HG03460 (cell line): ENCODE results near the gene FHIT.

ENCODE experiments used
- ATAC-seq: cut with Tn5 transposase; IDR thresholded peaks from one replicate; pipeline ENCODE4 v1.9.1; 2021; ENCODE audit not compliant: unreplicated experiment

Gene FHIT

GRCh38 chr3:61251174-61251972 lies at the start of gene FHIT:
Gene FHIT (minus strand): TSS chr3:61251452.
- ATAC-seq, result peak; percentile 89

DNA sequence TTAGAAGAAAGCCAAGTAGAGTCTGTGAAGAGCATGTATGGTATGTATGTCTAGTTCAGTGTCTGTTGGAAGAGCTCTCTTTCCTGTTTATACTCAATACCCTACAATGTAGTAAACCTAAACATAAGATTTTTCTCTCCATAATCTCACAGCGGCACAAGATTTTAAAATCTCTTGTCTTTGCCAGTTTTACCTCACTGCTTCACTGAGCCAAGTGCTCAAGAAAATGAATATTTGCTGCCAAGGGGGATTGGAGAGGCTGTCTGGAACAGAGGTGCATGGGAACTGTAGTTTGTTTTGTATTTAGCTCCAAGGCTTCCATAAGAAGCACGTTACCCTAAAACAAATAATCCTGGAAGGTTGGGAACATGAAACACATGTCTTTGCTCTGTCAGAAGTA lies 49.5 kb upstream of the FHIT start:
- ATAC-seq, result no peak

DNA sequence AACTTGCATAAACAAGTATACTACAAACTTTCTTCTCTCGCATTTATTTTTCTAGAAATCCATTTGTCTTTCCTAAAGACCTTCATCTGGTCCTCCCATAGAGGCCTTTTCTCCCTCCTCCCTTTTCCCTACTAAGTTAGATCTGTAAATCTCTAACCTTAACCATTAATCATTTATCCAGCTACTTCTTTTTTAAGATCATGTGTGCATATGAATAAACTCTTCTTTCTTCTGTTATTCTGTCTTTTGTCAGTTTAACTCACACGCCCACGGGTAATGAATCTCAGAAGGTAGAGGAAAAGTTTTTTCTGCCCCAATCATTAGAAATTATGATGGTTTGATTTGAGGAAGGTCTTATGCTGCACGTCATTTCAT lies 48.7 kb upstream of the FHIT start:
- ATAC-seq, result no peak

- ATAC-seq, result no peak
Observed at GRCh38 chr3:61299343-61300005, 48.2 kb upstream of the FHIT start.

DNA sequence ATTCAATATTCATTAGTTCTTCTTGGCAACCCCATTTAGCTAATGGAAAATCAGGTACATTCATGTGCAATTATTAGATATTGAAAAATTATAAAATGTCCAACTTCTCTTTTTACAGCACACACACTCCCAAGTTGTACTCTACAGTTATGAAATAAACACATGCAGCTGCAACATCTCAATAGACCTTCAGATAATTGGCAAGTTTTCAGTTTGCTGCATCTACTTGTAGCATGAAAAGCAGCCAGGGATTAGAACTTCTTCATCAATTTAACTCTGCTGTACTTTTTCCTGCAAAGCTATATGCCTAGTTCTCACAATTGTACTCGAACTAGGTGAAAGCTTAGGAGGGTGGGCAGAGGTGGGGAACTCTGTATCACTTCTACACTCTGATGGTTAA lies 46.6 kb upstream of the FHIT start:
- ATAC-seq, result no peak

DNA sequence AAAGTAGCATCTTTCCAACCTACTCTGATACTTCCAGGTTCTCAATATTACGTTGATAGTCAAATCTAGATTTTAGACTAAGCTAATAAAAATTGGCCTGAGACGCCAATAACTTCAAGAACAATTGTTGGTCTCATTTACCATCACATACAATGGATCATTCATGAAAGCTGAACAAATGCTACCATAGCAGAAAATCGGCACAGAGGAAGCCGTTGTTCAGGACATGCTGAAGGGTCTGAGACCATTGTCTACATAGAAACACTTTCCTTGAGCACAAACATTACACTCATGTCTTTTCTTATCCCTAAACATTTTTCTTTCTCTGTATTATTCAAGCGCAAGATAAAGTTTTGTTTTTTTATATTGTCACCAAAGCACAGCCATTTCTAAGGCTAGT lies 37.2 kb upstream of the FHIT start:
- ATAC-seq, result no peak

DNA sequence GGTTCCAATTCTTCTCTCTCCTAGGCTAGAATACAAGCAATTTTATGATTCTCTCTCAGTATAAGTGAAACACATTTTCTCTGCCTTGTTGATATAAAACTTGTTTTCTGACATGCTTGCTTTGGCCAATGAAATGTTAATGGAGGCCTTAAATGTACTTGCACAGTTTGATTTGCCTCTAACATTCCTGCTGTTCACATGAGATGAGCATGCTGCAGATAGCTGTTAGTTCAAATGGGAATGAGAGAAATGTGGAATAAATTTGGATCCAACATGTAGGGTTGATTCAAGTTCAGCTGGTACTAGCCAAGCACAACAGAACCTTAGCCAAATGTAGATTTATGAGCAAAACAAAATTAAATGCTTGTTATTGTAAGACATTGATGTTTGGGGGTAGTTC lies 32.6 kb upstream of the FHIT start:
- ATAC-seq, result no peak

- ATAC-seq, result no peak
Observed at GRCh38 chr3:61278713-61279112, 27.5 kb upstream of the FHIT start.

- no peak for ATAC-seq
Observed at GRCh38 chr3:61277411-61277810, 26.2 kb upstream of the FHIT start.

DNA sequence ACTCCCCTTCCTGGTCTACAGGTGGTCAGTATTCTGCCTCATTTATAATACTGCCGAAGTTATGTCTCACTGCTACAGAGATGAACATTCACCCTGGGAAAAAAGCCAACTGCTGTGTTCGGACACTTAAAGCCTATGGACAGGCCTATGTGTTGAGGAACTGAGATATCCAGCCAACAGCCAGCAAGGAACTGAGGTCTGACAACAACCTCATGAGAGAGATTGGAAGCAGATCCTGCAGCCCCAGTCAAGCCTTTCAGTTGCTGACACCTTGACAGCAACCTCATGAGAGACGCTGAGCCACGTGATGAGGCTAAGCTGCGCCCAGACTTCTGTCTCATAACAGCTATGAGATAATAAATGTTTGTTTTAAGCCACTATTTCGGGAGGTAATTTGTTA lies 18.2 kb upstream of the FHIT start:
- no peak for ATAC-seq

DNA sequence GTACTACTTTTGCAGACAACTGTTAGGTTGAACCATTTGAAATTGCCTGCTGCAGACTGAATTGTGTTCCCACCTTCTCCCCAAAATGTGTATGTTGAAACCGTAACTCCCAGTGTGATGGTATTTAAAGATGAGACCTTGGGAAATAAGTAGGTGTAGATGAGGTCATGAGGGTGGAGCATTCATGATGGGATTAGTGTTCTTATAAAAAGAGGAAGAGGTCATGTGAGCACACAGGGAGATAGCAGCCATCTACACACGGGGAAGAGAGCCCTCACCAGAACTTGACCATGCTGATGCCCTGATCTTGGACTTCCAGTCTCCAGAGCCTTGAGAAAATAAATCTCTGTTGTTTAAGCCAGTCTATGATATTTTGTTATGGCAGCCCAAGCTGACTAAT lies 17.4 kb upstream of the FHIT start:
- ATAC-seq, result no peak

GRCh38 chr3:61264281-61264680 lies 13.0 kb upstream of the FHIT start:
- no peak for ATAC-seq

GRCh38 chr3:61257148-61257547 lies 5.9 kb upstream of the FHIT start:
- ATAC-seq, result no peak

- no peak for ATAC-seq
Observed at GRCh38 chr3:61253756-61254155, 2.5 kb upstream of the FHIT start.

DNA sequence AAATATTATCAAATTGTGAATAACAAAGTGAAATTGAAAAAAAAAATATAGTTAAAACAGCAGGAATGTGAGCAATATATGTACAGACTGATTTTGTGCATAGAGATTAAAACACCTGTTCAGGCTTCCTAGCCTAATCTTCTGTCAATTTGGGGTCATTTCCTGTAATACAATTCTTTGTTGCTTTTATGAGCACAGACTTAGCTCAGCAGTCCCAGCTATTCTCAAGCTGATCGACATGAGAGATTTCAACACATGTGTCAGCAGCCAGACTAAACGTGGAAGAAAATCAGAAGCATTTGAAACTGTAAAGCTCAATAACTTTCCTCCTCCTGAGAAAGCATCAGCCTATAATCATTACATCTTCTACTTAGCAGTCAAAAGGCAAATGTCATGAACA lies 1.6 kb upstream of the FHIT start:
- no peak for ATAC-seq

DNA sequence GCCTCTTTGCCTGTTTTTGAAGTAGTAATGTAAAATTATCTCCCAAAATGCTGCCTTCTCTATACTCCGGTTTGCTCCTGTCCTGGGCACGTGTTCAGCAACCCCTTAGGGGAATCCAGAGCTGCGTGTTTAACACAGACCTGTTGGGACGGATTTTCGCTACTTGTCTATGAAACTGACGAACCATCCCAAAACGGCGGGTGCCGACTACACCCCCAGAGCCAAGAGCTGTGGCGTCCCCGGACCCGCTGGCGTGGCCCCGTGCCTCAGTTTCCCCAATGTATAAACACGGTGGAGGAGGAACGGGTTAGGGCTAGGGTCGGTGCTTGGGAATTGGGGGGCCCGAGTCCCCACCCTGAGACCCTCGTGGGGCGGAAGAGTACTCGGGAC lies 473 bp downstream of the FHIT start:
- ATAC-seq, result no peak

DNA sequence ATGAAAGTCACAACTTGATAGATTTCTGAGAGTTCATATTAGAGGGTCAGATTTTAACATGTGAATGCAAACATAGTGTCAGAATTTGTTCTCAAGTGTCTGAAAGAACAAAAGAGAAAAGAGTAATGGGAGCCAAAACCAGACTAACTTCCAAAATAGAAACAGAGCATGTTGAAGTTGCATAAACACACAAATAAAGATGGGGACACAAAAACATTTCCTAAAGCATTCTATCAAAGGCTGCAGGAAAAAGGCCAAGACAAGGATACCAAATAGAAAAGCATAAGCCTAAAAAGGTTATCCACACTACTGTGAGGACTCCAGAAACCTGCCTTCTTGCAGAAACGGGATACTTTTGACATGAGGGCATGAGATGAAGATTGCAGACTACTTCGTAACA lies 2.8 kb downstream of the FHIT start:
- no peak for ATAC-seq

GRCh38 chr3:61247191-61247590 lies 4.1 kb downstream of the FHIT start:
- no peak for ATAC-seq

GRCh38 chr3:61239871-61240270 lies 11.4 kb downstream of the FHIT start:
- no peak for ATAC-seq

GRCh38 chr3:61237858-61238257 lies 13.4 kb downstream of the FHIT start:
- ATAC-seq, result no peak

DNA sequence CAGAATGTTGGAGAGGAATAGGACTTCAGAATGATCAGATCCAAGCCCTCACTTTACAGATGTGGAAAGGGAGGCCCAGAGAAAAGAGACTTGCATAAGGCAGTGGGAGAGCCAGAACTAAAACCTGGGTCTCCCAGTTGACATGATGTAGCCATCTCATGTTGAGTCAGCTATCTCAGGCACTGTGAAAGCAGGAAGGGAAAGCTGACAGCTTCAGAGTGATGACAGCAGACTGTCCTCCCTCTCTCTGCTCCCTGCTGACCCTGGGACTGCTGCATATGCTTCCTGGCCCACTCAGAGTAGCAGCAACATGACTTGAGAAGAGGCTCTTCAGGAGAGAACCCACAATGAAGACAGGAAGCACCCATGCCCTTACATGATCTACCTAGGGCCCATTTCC lies 14.7 kb downstream of the FHIT start:
- peak; percentile 85 for ATAC-seq

GRCh38 chr3:61233746-61234145 lies 17.5 kb downstream of the FHIT start:
- peak; percentile 44 for ATAC-seq

GRCh38 chr3:61231693-61232092 lies 19.6 kb downstream of the FHIT start:
- no peak for ATAC-seq
